ENCODE measurements around the gene CLDN10. TPM values are rescaled to one million over a fixed set of nuclear protein-coding genes. Genes with fewer than 3 reads are reported as not detected.

CLDN10 gene
- total RNA-seq, 1 donor from 2014 or later = 0.32 TPM

- H3K9ac ChIP-seq (ENCODE audit: low read length) = no peak overlapping the region
- H4K20me1 ChIP-seq (ENCODE audit: insufficient read depth, low read length) = no peaks in the 10 kb centered on the region
- no peak overlapping the region for H3K27ac Mint-ChIP-seq (ENCODE audit: unreplicated experiment)
- peaks cover 9% of the 10 kb centered on the region for H3K27me3 Mint-ChIP-seq (ENCODE audit: low read depth, unreplicated experiment)
- no peaks in the 10 kb centered on the region for H3K4me1 ChIP-seq (ENCODE audit: insufficient read depth, low read length)
- no peak overlapping the region for H3K4me3 Mint-ChIP-seq (ENCODE audit: unreplicated experiment)
- H3K27me3 ChIP-seq (ENCODE audit: insufficient read depth, low read length) = peaks cover 6% of the 10 kb centered on the region
- H3K36me3 Mint-ChIP-seq (ENCODE audit: low read depth, unreplicated experiment) = no peaks in the 10 kb centered on the region
- FAIRE-seq (no peak), DNase-seq (ENCODE audit: low read depth) (no peak)
- H2AFZ ChIP-seq (ENCODE audit: low read depth, low read length) = no peak overlapping the region
- H3K9me3 ChIP-seq (ENCODE audit: insufficient read depth, low read depth, low read length) = no peaks in the 10 kb centered on the region
- H3K4me1 Mint-ChIP-seq (ENCODE audit: low read depth, unreplicated experiment) = no peaks in the 10 kb centered on the region
- H3K4me2 ChIP-seq (ENCODE audit: low read length) = no peak overlapping the region
- no peak for TF ChIP-seq EZH2 (IDR thresholded peaks at IDR 0.05; ENCODE audit: insufficient read depth, low read length)
- no peak for TF ChIP-seq CTCF (IDR thresholded peaks at IDR 0.05; ENCODE audit: insufficient read depth, low read depth, low read length)
- no peaks in the 10 kb centered on the region for H3K36me3 ChIP-seq (ENCODE audit: insufficient read depth, low read length)
- H3K27ac ChIP-seq (ENCODE audit: low read depth, low read length) = no peak overlapping the region
- no peaks in the 10 kb centered on the region for H3K79me2 ChIP-seq (ENCODE audit: insufficient read depth, low read length)
- no peak overlapping the region for H3K4me3 ChIP-seq (ENCODE audit: insufficient read depth, low read depth, low read length)
- no peaks in the 10 kb centered on the region for H3K9me3 Mint-ChIP-seq (ENCODE audit: unreplicated experiment)
These were observed 6.6 kb downstream of the CLDN10 start for GRCh38 chr13:95559100-95559499.

GRCh38 chr13:95560387-95560786 lies 7.9 kb downstream of the CLDN10 start:
- H4K20me1 ChIP-seq (ENCODE audit: insufficient read depth, low read length) = no peaks in the 10 kb centered on the region
- FAIRE-seq = no peak
- no peaks in the 10 kb centered on the region for H3K79me2 ChIP-seq (ENCODE audit: insufficient read depth, low read length)
- Mint-ChIP-seq H3K27ac (ENCODE audit: unreplicated experiment) (no peak overlapping the region), H3K9me3 (ENCODE audit: unreplicated experiment) (no peaks in the 10 kb centered on the region), H3K4me1 (ENCODE audit: low read depth, unreplicated experiment) (no peaks in the 10 kb centered on the region), H3K4me3 (ENCODE audit: unreplicated experiment) (no peak overlapping the region), H3K36me3 (ENCODE audit: low read depth, unreplicated experiment) (no peaks in the 10 kb centered on the region), H3K27me3 (ENCODE audit: low read depth, unreplicated experiment) (peaks cover 7% of the 10 kb centered on the region)
- DNase-seq (ENCODE audit: low read depth) = no peak
- H3K27me3 ChIP-seq (ENCODE audit: insufficient read depth, low read length) = peaks cover 3% of the 10 kb centered on the region
- no peak overlapping the region for H3K4me3 ChIP-seq (ENCODE audit: insufficient read depth, low read depth, low read length)
- H2AFZ ChIP-seq (ENCODE audit: low read depth, low read length) = no peak overlapping the region
- no peak overlapping the region for H3K9ac ChIP-seq (ENCODE audit: low read length)
- H3K27ac ChIP-seq (ENCODE audit: low read depth, low read length) = no peak overlapping the region
- no peaks in the 10 kb centered on the region for H3K36me3 ChIP-seq (ENCODE audit: insufficient read depth, low read length)
- no peak overlapping the region for H3K4me2 ChIP-seq (ENCODE audit: low read length)
- peaks cover 7% of the 10 kb centered on the region for H3K4me1 ChIP-seq (ENCODE audit: insufficient read depth, low read length)
- TF ChIP-seq EZH2 (IDR thresholded peaks at IDR 0.05; ENCODE audit: insufficient read depth, low read length) (no peak), CTCF (IDR thresholded peaks at IDR 0.05; ENCODE audit: insufficient read depth, low read depth, low read length) (no peak)
- no peaks in the 10 kb centered on the region for H3K9me3 ChIP-seq (ENCODE audit: insufficient read depth, low read depth, low read length)

- Mint-ChIP-seq H3K4me1 (ENCODE audit: low read depth, unreplicated experiment) (no peaks in the 10 kb centered on the region), H3K4me3 (ENCODE audit: unreplicated experiment) (no peak overlapping the region), H3K27ac (ENCODE audit: unreplicated experiment) (no peak overlapping the region), H3K9me3 (ENCODE audit: unreplicated experiment) (peaks cover 3% of the 10 kb centered on the region), H3K36me3 (ENCODE audit: low read depth, unreplicated experiment) (no peaks in the 10 kb centered on the region), H3K27me3 (ENCODE audit: low read depth, unreplicated experiment) (no peaks in the 10 kb centered on the region)
- Histone ChIP-seq H3K4me3 (ENCODE audit: insufficient read depth, low read depth, low read length) (no peak overlapping the region), H3K36me3 (ENCODE audit: insufficient read depth, low read length) (no peaks in the 10 kb centered on the region), H2AFZ (ENCODE audit: low read depth, low read length) (no peak overlapping the region), H4K20me1 (ENCODE audit: insufficient read depth, low read length) (no peaks in the 10 kb centered on the region), H3K4me2 (ENCODE audit: low read length) (no peak overlapping the region), H3K4me1 (ENCODE audit: insufficient read depth, low read length) (peaks cover 7% of the 10 kb centered on the region), H3K27me3 (ENCODE audit: insufficient read depth, low read length) (no peaks in the 10 kb centered on the region), H3K9me3 (ENCODE audit: insufficient read depth, low read depth, low read length) (no peaks in the 10 kb centered on the region), H3K79me2 (ENCODE audit: insufficient read depth, low read length) (no peaks in the 10 kb centered on the region), H3K9ac (ENCODE audit: low read length) (no peak overlapping the region), H3K27ac (ENCODE audit: low read depth, low read length) (no peak overlapping the region)
- TF ChIP-seq EZH2 (IDR thresholded peaks at IDR 0.05; ENCODE audit: insufficient read depth, low read length) = no peak
- no peak for TF ChIP-seq CTCF (IDR thresholded peaks at IDR 0.05; ENCODE audit: insufficient read depth, low read depth, low read length)
- DNase-seq (ENCODE audit: low read depth) (no peak), FAIRE-seq (no peak)
These were observed 11.6 kb downstream of the CLDN10 start for GRCh38 chr13:95564091-95564490.

Measured in astrocyte (in vitro differentiated cells and primary cell).